Keratinocyte (primary cell): Measurements from ENCODE around the gene PRKAG2. TPM values are rescaled to one million over a fixed set of nuclear protein-coding genes. Genes with fewer than 3 reads are reported as not detected.
A peak's percentile ranks its signal among the peaks of the same experiment; 100 is the strongest.
"Not testable (repeated sequence)": the region's sequence is repeated elsewhere in the genome, so short reads cannot be mapped to it uniquely, and the experiment has no call there.

Experiments
- DNase-seq: peaks from one replicate; pipeline ENCODE4 v3.0.0-alpha.2; 2011; ENCODE audit warnings: low read depth, missing footprints, low spot score
- FAIRE-seq: peaks from 2 replicates; lab custom pipeline; 2011; peaks lifted over from hg19 to GRCh38; lab: Jason Lieb, UNC
- H2AFZ ChIP-seq: 2 replicates; pipeline ENCODE4 v1.6.0; 2012; ENCODE audit warnings: low read length, control low read depth, inconsistent platforms; ENCODE audit not compliant: control insufficient read depth
- H3K27ac ChIP-seq: 2 replicates; pipeline ENCODE4 v1.5.1; 2011; ENCODE audit warnings: low read length; ENCODE audit not compliant: control insufficient read depth, insufficient read depth
- H3K27me3 ChIP-seq: 3 replicates; pipeline ENCODE4 v1.6.0; 2011; ENCODE audit warnings: low read length; ENCODE audit not compliant: control insufficient read depth, insufficient read depth; ENCODE audit errors: extremely low read depth
- H3K36me3 ChIP-seq, 2 experiments: 2 replicates in 1 of 2; 3 replicates in 1 of 2; pipeline ENCODE4 v1.5.1; 2011; ENCODE audit warnings: low read length in 2 of 2, mild to moderate bottlenecking in 1 of 2; ENCODE audit not compliant: control insufficient read depth in 2 of 2, insufficient read depth in 2 of 2; ENCODE audit errors: extremely low read depth in 1 of 2
- H3K4me1 ChIP-seq: 3 replicates; pipeline ENCODE4 v1.5.1; 2011; ENCODE audit warnings: low read length; ENCODE audit not compliant: control insufficient read depth, insufficient read depth; ENCODE audit errors: extremely low read depth
- H3K4me2 ChIP-seq: 3 replicates; pipeline ENCODE4 v1.6.0; 2011; ENCODE audit warnings: low read depth, low read length; ENCODE audit not compliant: control insufficient read depth, insufficient read depth; ENCODE audit errors: extremely low read depth
- H3K4me3 ChIP-seq, 3 experiments: fragments of 200-600 bp in 1 of 3; sonication (generic) in 1 of 3; 2 replicates in 2 of 3; 3 replicates in 1 of 3; pipeline ENCODE4 v1.5.1; 2011 to 2016; ENCODE audit warnings: low read length in 3 of 3, mild to moderate bottlenecking in 3 of 3, control low read depth in 2 of 3, inconsistent platforms in 1 of 3, low read depth in 1 of 3, mixed read lengths in 1 of 3, mixed run types in 1 of 3, moderate library complexity in 1 of 3; ENCODE audit not compliant: control insufficient read depth in 2 of 3, insufficient read depth in 2 of 3; ENCODE audit errors: extremely low read depth in 1 of 3
- H3K79me2 ChIP-seq: 2 replicates; pipeline ENCODE4 v1.6.0; 2012; ENCODE audit warnings: low read length; ENCODE audit not compliant: control insufficient read depth, insufficient read depth
- H3K9ac ChIP-seq: 3 replicates; pipeline ENCODE4 v1.6.0; 2011; ENCODE audit warnings: low read length; ENCODE audit not compliant: control insufficient read depth, insufficient read depth; ENCODE audit errors: extremely low read depth
- H3K9me1 ChIP-seq: 3 replicates; pipeline ENCODE4 v1.6.0; 2011; ENCODE audit warnings: low read length; ENCODE audit not compliant: control insufficient read depth, insufficient read depth; ENCODE audit errors: extremely low read depth
- H3K9me3 ChIP-seq: 2 replicates; pipeline ENCODE4 v1.5.1; 2012; ENCODE audit warnings: low read depth, low read length; ENCODE audit not compliant: control insufficient read depth
- H4K20me1 ChIP-seq: 3 replicates; pipeline ENCODE4 v1.6.0; 2011; ENCODE audit warnings: low read length; ENCODE audit not compliant: control insufficient read depth, insufficient read depth; ENCODE audit errors: extremely low read depth
- CTCF ChIP-seq, 3 experiments: IDR thresholded peaks in 1 of 3; conservative IDR thresholded peaks in 1 of 3; optimal IDR thresholded peaks in 1 of 3; 2 replicates in 2 of 3; 3 replicates in 1 of 3; pipeline versions ENCODE3 to v1.5.1; 2011; ENCODE audit warnings: low read length in 3 of 3, mild to moderate bottlenecking in 3 of 3, moderate library complexity in 2 of 3, control low read depth in 1 of 3, inconsistent platforms in 1 of 3; ENCODE audit not compliant: insufficient read depth in 2 of 3; ENCODE audit errors: extremely low read depth in 1 of 3
- EZH2 ChIP-seq: IDR thresholded peaks from one replicate; pipeline ENCODE4 v1.6.1; 2012; ENCODE audit warnings: inconsistent platforms, mild to moderate bottlenecking, low read length, moderate library complexity
- dilution Hi-C: fragments of 300-500 bp; cut with MboI; formaldehyde crosslinking; loops from one replicate; pipeline ENCODE4 v1.7.0; 2020; ENCODE audit warnings: low sequenced_read_pairs; ENCODE audit not compliant: extremely low pct_ligation_motif_present
- polyA plus RNA-seq, 5 experiments: library from polyadenylated mRNA; depleted of rRNA in 3 of 5; stranded (reverse) in 3 of 5; stranded (forward) in 1 of 5; unstranded in 1 of 5; fragments of >200 nt; gene quantifications; 1 replicate in 1 of 5; 2 replicates in 3 of 5; 3 replicates in 1 of 5; pipeline versions ENCODE4 v1.2.1 to v1.2.3, GENCODE V29; 2011 to 2012; ENCODE audit warnings: missing spikeins in 2 of 5, low read depth in 1 of 5, low replicate concordance in 1 of 5

PRKAG2 gene
- polyA plus RNA-seq, 1 donor (not counting 4 experiments of a cell fraction or from before 2014, with no cell fraction given): 39.5 TPM

GRCh38 chr7:151539088-151539671, 337.7 kb downstream of the PRKAG2 start:
- FAIRE-seq: no peak
- no peaks in the 10 kb centered on the region for H4K20me1 ChIP-seq
- H3K27me3 ChIP-seq: no peaks in the 10 kb centered on the region
- no peaks in the 10 kb centered on the region for H3K79me2 ChIP-seq
- H3K4me1 ChIP-seq: peaks cover 4% of the 10 kb centered on the region
- dilution Hi-C loops: no loop called here
- no peak overlapping the region for H3K27ac ChIP-seq
- H3K9me1 ChIP-seq: no peaks in the 10 kb centered on the region
- no peak for TF ChIP-seq CTCF (optimal IDR thresholded peaks at IDR 0.05 in 1 of 3, IDR thresholded peaks at IDR 0.05 in 1 of 3, conservative IDR thresholded peaks at IDR 0.05 in 1 of 3; ENCODE audit: extremely low read depth in 1 of 3, insufficient read depth in 2 of 3, low read length in 3 of 3)
- no peak overlapping the region for H3K9ac ChIP-seq
- H3K9me3 ChIP-seq: no peaks in the 10 kb centered on the region
- H2AFZ ChIP-seq: no peak overlapping the region
- no peak overlapping the region for H3K4me2 ChIP-seq
- H3K36me3 ChIP-seq: no peaks in the 10 kb centered on the region
- H3K4me3 ChIP-seq: no peak overlapping the region
- DNase-seq: no peak

GRCh38 chr7:151537818-151538561, 338.9 kb downstream of the PRKAG2 start:
- H3K4me2 ChIP-seq: peak overlapping the region; percentile 8
- dilution Hi-C loops: no loop called here
- H3K36me3 ChIP-seq: no peaks in the 10 kb centered on the region
- H3K9ac ChIP-seq: no peak overlapping the region
- no peak overlapping the region for H3K27ac ChIP-seq
- H3K4me1 ChIP-seq: peaks cover 4% of the 10 kb centered on the region
- DNase-seq (no peak), FAIRE-seq (no peak)
- H3K79me2 ChIP-seq: no peaks in the 10 kb centered on the region
- no peak for TF ChIP-seq CTCF (optimal IDR thresholded peaks at IDR 0.05 in 1 of 3, IDR thresholded peaks at IDR 0.05 in 1 of 3, conservative IDR thresholded peaks at IDR 0.05 in 1 of 3; ENCODE audit: extremely low read depth in 1 of 3, insufficient read depth in 2 of 3, low read length in 3 of 3)
- no peak for TF ChIP-seq EZH2
- no peaks in the 10 kb centered on the region for H3K9me1 ChIP-seq
- H3K4me3 ChIP-seq: no peak overlapping the region
- H4K20me1 ChIP-seq: no peaks in the 10 kb centered on the region
- no peak overlapping the region for H2AFZ ChIP-seq
- no peaks in the 10 kb centered on the region for H3K9me3 ChIP-seq
- no peaks in the 10 kb centered on the region for H3K27me3 ChIP-seq

GRCh38 chr7:151536178-151536577, 340.7 kb downstream of the PRKAG2 start:
- H3K36me3 ChIP-seq, H2AFZ ChIP-seq, DNase-seq, H3K9me3 ChIP-seq, H3K27ac ChIP-seq, H3K79me2 ChIP-seq, H3K4me2 ChIP-seq, H3K27me3 ChIP-seq, H3K9me1 ChIP-seq, dilution Hi-C loops, H3K4me1 ChIP-seq, H3K4me3 ChIP-seq, H3K9ac ChIP-seq, H4K20me1 ChIP-seq, FAIRE-seq: not testable (repeated sequence)
